Astrocyte of the cerebellum (primary cell): ENCODE data around the gene DNAH9.

Experiments used
- DNase-seq: peaks from one replicate; pipeline ENCODE4 v3.0.0-alpha.2; 2011; ENCODE audit warnings: low read depth
- H3K4me3 ChIP-seq: 2 replicates; pipeline ENCODE4 v1.5.1; 2011; ENCODE audit warnings: mild to moderate bottlenecking, low read depth, low read length, moderate library complexity
- CTCF ChIP-seq: IDR thresholded peaks from 2 replicates; pipeline ENCODE4 v1.5.1; 2012; ENCODE audit warnings: low read length, low read depth, moderate library complexity, mild to moderate bottlenecking; ENCODE audit errors: missing control alignments
- in situ Hi-C: cut with HindIII; loops from 2 replicates; pipeline ENCODE4 v1.10.0; 2017; ENCODE audit warnings: low sequenced_read_pairs

The DNAH9 gene

GRCh38 chr17:11997972-11998233 is 399.6 kb downstream of the DNAH9 start:
- in situ Hi-C loops = no loop called here
- no peak for TF ChIP-seq CTCF
- no peak for DNase-seq
- peak overlapping the region; percentile 75 for H3K4me3 ChIP-seq

- no peak for DNase-seq
- in situ Hi-C loops = no loop called here
- no peak overlapping the region for H3K4me3 ChIP-seq
- no peak for TF ChIP-seq CTCF
These were observed 401.4 kb downstream of the DNAH9 start for GRCh38 chr17:11999696-12000095.

- no peak for DNase-seq
- H3K4me3 ChIP-seq = no peak overlapping the region
- no peak for TF ChIP-seq CTCF
- in situ Hi-C loops = no loop called here
These were observed 409.2 kb downstream of the DNAH9 start for GRCh38 chr17:12007466-12007865.
